ENCODE measurements around the gene BMPR1B. TPM values are rescaled to one million over a fixed set of nuclear protein-coding genes. Genes with fewer than 3 reads are reported as not detected.

BMPR1B gene
- total and polyA plus RNA-seq, 9 of the 15 experiments (the other 6 are each of a cell fraction or from before 2014, with no cell fraction given): 0.01 TPM; not detected in 8

GRCh38 chr4:94848326-94848725 lies 90.6 kb downstream of the BMPR1B start (continued):
- no peak for TF ChIP-seq ZBTB34 (CRISPR knock-in tag; IDR thresholded peaks at IDR 0.05)
- TF ChIP-seq FOXA3 (CRISPR knock-in tag; conservative IDR thresholded peaks at IDR 0.05 in 1 of 2, IDR thresholded peaks at IDR 0.05 in 1 of 2): no peak

GRCh38 chr4:94849901-94850300 lies 92.1 kb downstream of the BMPR1B start:
- H3K9ac ChIP-seq (ENCODE audit: insufficient read depth in 1 of 2, low read depth in 2 of 2, low read length in 2 of 2): no peak overlapping the region
- no peaks in the 10 kb centered on the region for H3K9me1 ChIP-seq (ENCODE audit: control insufficient read depth, insufficient read depth, low read length)
- no peak overlapping the region for H2AFZ ChIP-seq (ENCODE audit: low read depth, low read length)
- H3K79me2 ChIP-seq (ENCODE audit: control insufficient read depth, insufficient read depth, low read length): no peaks in the 10 kb centered on the region
- no peak overlapping the region for H3K4me2 ChIP-seq (ENCODE audit: insufficient read depth, low read length)
- ATAC-seq: no peak
- CTCF ChIA-PET (ENCODE audit: low intra/inter-chr PET ratio): no interaction called here
- no peak for FAIRE-seq
- intact Hi-C loops (cut with micrococcal nuclease): no loop called here
- no peaks in the 10 kb centered on the region for H3K4me1 ChIP-seq (replicated peaks in 1 of 2; ENCODE audit: control insufficient read depth in 2 of 2, insufficient read depth in 2 of 2, low read length in 2 of 2)
- no peaks in the 10 kb centered on the region for H3K9me3 ChIP-seq (replicated peaks; ENCODE audit: control insufficient read depth, insufficient read depth, low read depth, low read length)
- H3K27ac ChIP-seq (ENCODE audit: extremely low read depth, low read depth, low read length): no peak overlapping the region
- POLR2A ChIA-PET: no interaction called here
- H3K36me3 ChIP-seq (ENCODE audit: control insufficient read depth, insufficient read depth, low read length): no peaks in the 10 kb centered on the region
- 0% methylated on average over 2 of the region's 2 CpGs for WGBS (ENCODE audit: insufficient coverage, low coverage, missing lambda C conversion rate)
- BruUV-seq (replicated peaks): no TSS peak
- TF ChIP-seq PCBP1 (IDR thresholded peaks at IDR 0.05; ENCODE audit: low read depth, low read length, poor library complexity, severe bottlenecking): no peak
- no peak for TF ChIP-seq SMARCE1 (IDR thresholded peaks at IDR 0.05)
- no peak for TF ChIP-seq MLLT1 (IDR thresholded peaks at IDR 0.05)
- TF ChIP-seq NUFIP1 (IDR thresholded peaks at IDR 0.05; ENCODE audit: partially characterized antibody): no peak
- no peak overlapping the region for H3K4me3 ChIP-seq
- no peaks in the 10 kb centered on the region for H4K20me1 ChIP-seq (replicated peaks; ENCODE audit: control insufficient read depth, insufficient read depth, low read length)
- H3K27me3 ChIP-seq (ENCODE audit: control insufficient read depth in 2 of 2, insufficient read depth in 2 of 2, low read length in 2 of 2): no peaks in the 10 kb centered on the region
- no peak for DNase-seq (ENCODE audit: extremely low read depth in 1 of 4, low spot score in 3 of 4)
- in situ Hi-C loops (cut with MboI): no loop called here
